ENCODE measurements around the gene OXT.

DNA sequence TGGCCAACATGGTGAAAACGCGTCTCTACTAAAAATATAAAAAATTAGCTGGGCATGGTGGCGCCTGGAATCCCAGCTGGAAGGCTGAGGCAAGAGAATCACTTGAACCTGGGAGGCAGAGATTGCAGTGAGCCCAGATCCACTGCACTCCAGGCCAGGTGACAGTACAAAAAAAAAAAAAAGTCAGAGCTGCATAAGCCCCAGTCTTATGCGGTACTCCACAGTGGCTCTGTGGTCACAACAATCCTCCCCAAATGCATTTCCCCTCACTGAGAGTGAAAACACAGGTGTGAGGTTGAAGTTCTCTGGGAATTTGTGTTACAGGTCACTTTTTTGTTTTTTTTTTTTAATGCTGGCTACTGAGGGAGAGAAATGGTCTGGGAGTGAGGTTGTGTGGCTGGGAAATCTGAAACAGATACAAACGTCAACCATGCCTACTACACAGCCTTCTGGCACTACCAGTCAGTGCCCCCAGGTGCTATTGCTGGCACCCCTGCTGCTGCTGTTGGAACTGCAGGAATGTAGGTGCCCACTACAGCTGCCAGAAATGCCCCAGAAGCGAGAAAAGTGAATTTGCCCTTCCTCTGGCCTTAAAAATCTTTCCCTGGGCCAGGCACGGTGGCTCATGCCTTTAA is 19.9 kb upstream of the OXT start:
- TF ChIP-seq, protein P1, sequence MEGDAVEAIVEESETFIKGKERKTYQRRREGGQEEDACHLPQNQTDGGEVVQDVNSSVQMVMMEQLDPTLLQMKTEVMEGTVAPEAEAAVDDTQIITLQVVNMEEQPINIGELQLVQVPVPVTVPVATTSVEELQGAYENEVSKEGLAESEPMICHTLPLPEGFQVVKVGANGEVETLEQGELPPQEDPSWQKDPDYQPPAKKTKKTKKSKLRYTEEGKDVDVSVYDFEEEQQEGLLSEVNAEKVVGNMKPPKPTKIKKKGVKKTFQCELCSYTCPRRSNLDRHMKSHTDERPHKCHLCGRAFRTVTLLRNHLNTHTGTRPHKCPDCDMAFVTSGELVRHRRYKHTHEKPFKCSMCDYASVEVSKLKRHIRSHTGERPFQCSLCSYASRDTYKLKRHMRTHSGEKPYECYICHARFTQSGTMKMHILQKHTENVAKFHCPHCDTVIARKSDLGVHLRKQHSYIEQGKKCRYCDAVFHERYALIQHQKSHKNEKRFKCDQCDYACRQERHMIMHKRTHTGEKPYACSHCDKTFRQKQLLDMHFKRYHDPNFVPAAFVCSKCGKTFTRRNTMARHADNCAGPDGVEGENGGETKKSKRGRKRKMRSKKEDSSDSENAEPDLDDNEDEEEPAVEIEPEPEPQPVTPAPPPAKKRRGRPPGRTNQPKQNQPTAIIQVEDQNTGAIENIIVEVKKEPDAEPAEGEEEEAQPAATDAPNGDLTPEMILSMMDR (IDR thresholded peaks at IDR 0.05; ENCODE audit: insufficient read depth, low read length): no peak
- TF ChIP-seq REST (IDR thresholded peaks at IDR 0.05; ENCODE audit: insufficient replicate concordance, low read depth): no peak
